DOHH2 (cell line): Measurements from ENCODE around the gene EPHB4.

Source experiments
- CTCF ChIP-seq: fragments of 200-600 bp; sonication (generic); IDR thresholded peaks from one replicate; pipeline ENCODE4 v1.5.1; 2014; ENCODE audit warnings: antibody characterized with exemption, mild to moderate bottlenecking, low read depth, low read length; ENCODE audit not compliant: poor library complexity, severe bottlenecking
- EZH2phosphoT487 ChIP-seq: fragments of 200-600 bp; sonication (generic); IDR thresholded peaks from 2 replicates; pipeline ENCODE4 v1.6.1; 2017; ENCODE audit warnings: borderline replicate concordance, mild to moderate bottlenecking, antibody characterized with exemption, low read length, moderate library complexity, mixed read lengths

- TF ChIP-seq EZH2phosphoT487 (no peak), CTCF (no peak)
Measured at GRCh38 chr7:100856871-100857282, 29.6 kb upstream of the EPHB4 start.
